Large intestine (tissue), 3 donors: Measurements from ENCODE around the gene SDF4. TPM values are rescaled to one million over a fixed set of nuclear protein-coding genes. Genes with fewer than 3 reads are reported as not detected.

Experiments used
- DNase-seq, 2 donors: peaks; one replicate each; pipeline versions ENCODE4 v3.0.0 to v3.0.0-alpha.2; 2013
- H3K27ac ChIP-seq: one replicate; pipeline ENCODE4 v1.5.1; 2013; ENCODE audit warnings: low read length
- H3K27me3 ChIP-seq: 2 replicates; pipeline ENCODE4 v1.6.1; 2013; ENCODE audit warnings: low read length; ENCODE audit not compliant: control insufficient read depth, insufficient read depth
- H3K36me3 ChIP-seq: 2 replicates; pipeline ENCODE4 v1.6.1; 2013; ENCODE audit warnings: low read length; ENCODE audit not compliant: control insufficient read depth, insufficient read depth
- H3K4me1 ChIP-seq: one replicate; pipeline ENCODE4 v1.6.1; 2013; ENCODE audit warnings: low read length; ENCODE audit not compliant: control insufficient read depth, insufficient read depth
- H3K4me3 ChIP-seq: one replicate; pipeline ENCODE4 v1.5.1; 2013; ENCODE audit warnings: low read length
- H3K9me3 ChIP-seq: one replicate; pipeline ENCODE4 v1.6.1; 2013; ENCODE audit warnings: mild to moderate bottlenecking, low read depth, low read length, moderate library complexity; ENCODE audit not compliant: control insufficient read depth
- whole genome bisulfite sequencing: methylation state at CpG from one replicate; pipeline ENCODE4 v1.1.5; 2013; ENCODE audit warnings: low lambda C conversion rate; ENCODE audit not compliant: insufficient coverage; 5-methylcytosine and 5-hydroxymethylcytosine counted together
- polyA plus RNA-seq: library from polyadenylated mRNA; unstranded; fragments of 120-200 nt; gene quantifications from one replicate; pipeline ENCODE4 v1.2.1, GENCODE V29; 2013

The SDF4 gene
- polyA plus RNA-seq, 1 donor, result 174 TPM

DNA sequence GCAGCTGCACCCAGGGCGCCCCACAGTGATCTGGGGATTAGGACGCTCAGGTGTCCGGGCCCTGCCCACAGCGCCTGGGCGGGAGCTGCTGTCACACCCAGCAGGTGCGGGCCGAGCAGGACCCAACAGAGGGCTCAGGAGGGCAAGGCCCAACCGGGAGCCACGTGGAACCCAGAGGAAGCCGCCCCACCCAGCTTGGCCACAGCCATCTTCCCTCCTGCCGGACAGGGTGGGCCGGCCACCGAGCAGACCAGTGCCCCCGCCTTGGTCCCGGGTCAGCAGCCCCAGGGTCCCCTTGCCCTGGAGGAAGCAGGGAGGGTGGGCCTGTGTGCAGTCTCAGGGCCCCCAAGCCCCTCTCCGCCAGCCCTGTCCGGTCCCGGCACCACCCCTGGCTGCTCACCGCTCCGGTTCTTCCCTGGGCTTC is 64.4 kb downstream of the SDF4 start:
- H3K4me3 ChIP-seq, result no peak overlapping the region
- peaks cover 11% of the 10 kb centered on the region for H3K9me3 ChIP-seq
- WGBS, result no CpG with 5 or more reads among the region's 20 CpGs
- peaks cover 42% of the 10 kb centered on the region for H3K4me1 ChIP-seq
- peaks cover 27% of the 10 kb centered on the region for H3K36me3 ChIP-seq
- no peak overlapping the region for H3K27ac ChIP-seq
- H3K27me3 ChIP-seq, result peaks cover 14% of the 10 kb centered on the region
- peak in 1 of 2 donors; percentile 66 for DNase-seq

Other genes with a start within 250 kb of the SDF4 start
- 0.22 TPM for gene PERM1, start 249.9 kb downstream of the SDF4 start, polyA plus RNA-seq
- 10.7 TPM for gene HES4, start 231.9 kb downstream of the SDF4 start, polyA plus RNA-seq
- gene ISG15, start 218.5 kb downstream of the SDF4 start, polyA plus RNA-seq, result 26.0 TPM
- 116 TPM for gene AGRN, start 211.9 kb downstream of the SDF4 start, polyA plus RNA-seq
- gene RNF223, start 157.7 kb downstream of the SDF4 start, polyA plus RNA-seq, result 0.06 TPM
- 9.4 TPM for gene C1orf159, start 115.9 kb downstream of the SDF4 start, polyA plus RNA-seq
- gene TTLL10, start 58.1 kb downstream of the SDF4 start, polyA plus RNA-seq, result 0.64 TPM
- gene TNFRSF18, start 25.4 kb downstream of the SDF4 start, polyA plus RNA-seq, result 0.49 TPM
- gene TNFRSF4, start 17.8 kb downstream of the SDF4 start, polyA plus RNA-seq, result 1.1 TPM
- 16.1 TPM for gene B3GALT6, start 236 bp upstream of the SDF4 start, polyA plus RNA-seq
- gene C1QTNF12, start 14.7 kb upstream of the SDF4 start, polyA plus RNA-seq, result 50.5 TPM
- gene UBE2J2, start 41.9 kb upstream of the SDF4 start, polyA plus RNA-seq, result 52.9 TPM
- 18.7 TPM for gene SCNN1D, start 48.4 kb upstream of the SDF4 start, polyA plus RNA-seq
- gene ACAP3, start 75.9 kb upstream of the SDF4 start, polyA plus RNA-seq, result 67.7 TPM
- 14.5 TPM for gene PUSL1, start 76.6 kb upstream of the SDF4 start, polyA plus RNA-seq
- gene INTS11, start 92.7 kb upstream of the SDF4 start, polyA plus RNA-seq, result 147 TPM
- 17.7 TPM for gene CPTP, start 92.8 kb upstream of the SDF4 start, polyA plus RNA-seq
- 0.69 TPM for gene TAS1R3, start 99.3 kb upstream of the SDF4 start, polyA plus RNA-seq
- gene DVL1, start 117.4 kb upstream of the SDF4 start, polyA plus RNA-seq, result 45.4 TPM
- 346 TPM for gene MXRA8, start 126.6 kb upstream of the SDF4 start, polyA plus RNA-seq
- gene AURKAIP1, start 143.2 kb upstream of the SDF4 start, polyA plus RNA-seq, result 88.4 TPM
- 285 TPM for gene CCNL2, start 167.3 kb upstream of the SDF4 start, polyA plus RNA-seq
- gene MRPL20, start 175.3 kb upstream of the SDF4 start, polyA plus RNA-seq, result 135 TPM
- gene ANKRD65, start 189.3 kb upstream of the SDF4 start, polyA plus RNA-seq, result 2.6 TPM
- 92.3 TPM for gene VWA1, start 203.7 kb upstream of the SDF4 start, polyA plus RNA-seq
- gene ATAD3C, start 217.7 kb upstream of the SDF4 start, polyA plus RNA-seq, result 1.0 TPM
- gene ATAD3B, start 239.8 kb upstream of the SDF4 start, polyA plus RNA-seq, result 21.8 TPM